ENCODE data around the gene APOL3.
"Not testable (repeated sequence)": the region's sequence is repeated elsewhere in the genome, so short reads cannot be mapped to it uniquely, and the experiment has no call there.

DNA sequence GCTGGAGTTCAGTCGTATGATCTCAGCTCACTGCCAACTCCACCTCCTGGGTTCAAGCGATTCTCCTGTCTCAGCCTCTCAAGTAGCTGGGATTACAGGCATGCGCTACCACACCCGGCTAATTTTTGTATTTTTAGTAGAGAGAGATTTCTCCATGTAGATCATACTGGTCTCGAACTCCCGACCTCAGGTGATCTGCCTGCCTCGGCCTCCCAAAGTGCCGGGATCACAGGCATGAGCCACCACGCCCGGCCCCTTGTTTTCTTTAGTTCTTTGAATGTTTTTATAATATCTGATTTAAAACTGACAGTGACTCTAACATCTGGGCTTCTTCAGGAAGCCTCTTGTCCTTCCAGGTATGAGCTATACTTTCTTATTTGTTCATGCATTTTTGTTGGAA lies 61.0 kb downstream of the APOL3 start:
- TF ChIP-seq, protein P1, sequence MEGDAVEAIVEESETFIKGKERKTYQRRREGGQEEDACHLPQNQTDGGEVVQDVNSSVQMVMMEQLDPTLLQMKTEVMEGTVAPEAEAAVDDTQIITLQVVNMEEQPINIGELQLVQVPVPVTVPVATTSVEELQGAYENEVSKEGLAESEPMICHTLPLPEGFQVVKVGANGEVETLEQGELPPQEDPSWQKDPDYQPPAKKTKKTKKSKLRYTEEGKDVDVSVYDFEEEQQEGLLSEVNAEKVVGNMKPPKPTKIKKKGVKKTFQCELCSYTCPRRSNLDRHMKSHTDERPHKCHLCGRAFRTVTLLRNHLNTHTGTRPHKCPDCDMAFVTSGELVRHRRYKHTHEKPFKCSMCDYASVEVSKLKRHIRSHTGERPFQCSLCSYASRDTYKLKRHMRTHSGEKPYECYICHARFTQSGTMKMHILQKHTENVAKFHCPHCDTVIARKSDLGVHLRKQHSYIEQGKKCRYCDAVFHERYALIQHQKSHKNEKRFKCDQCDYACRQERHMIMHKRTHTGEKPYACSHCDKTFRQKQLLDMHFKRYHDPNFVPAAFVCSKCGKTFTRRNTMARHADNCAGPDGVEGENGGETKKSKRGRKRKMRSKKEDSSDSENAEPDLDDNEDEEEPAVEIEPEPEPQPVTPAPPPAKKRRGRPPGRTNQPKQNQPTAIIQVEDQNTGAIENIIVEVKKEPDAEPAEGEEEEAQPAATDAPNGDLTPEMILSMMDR (IDR thresholded peaks at IDR 0.05; ENCODE audit: extremely low read depth in 1 of 2, insufficient read depth in 1 of 2, low read depth in 1 of 2, low read length in 2 of 2) = not testable (repeated sequence)
- TF ChIP-seq POLR2A (IDR thresholded peaks at IDR 0.05; ENCODE audit: low read depth, low read length); EZH2 (IDR thresholded peaks at IDR 0.05; ENCODE audit: borderline replicate concordance, low read depth, low read length, severe bottlenecking): not testable (repeated sequence)

All from endothelial cell of umbilical vein (primary cell).